ENCODE data around the gene DCDC1. TPM values are rescaled to one million over a fixed set of nuclear protein-coding genes. Genes with fewer than 3 reads are reported as not detected.

DCDC1 gene
- total and polyA plus RNA-seq, 9 of the 15 experiments (the other 6 are each of a cell fraction or from before 2014, with no cell fraction given), result 0.05 to 0.18 (median 0.08) TPM; not detected in 3

GRCh38 chr11:31107649-31108048, 261.9 kb downstream of the DCDC1 start:
- Histone ChIP-seq H3K79me2 (ENCODE audit: control insufficient read depth, insufficient read depth, low read length) (no peaks in the 10 kb centered on the region), H3K9ac (ENCODE audit: insufficient read depth in 1 of 2, low read depth in 2 of 2, low read length in 2 of 2) (no peak overlapping the region), H4K20me1 (replicated peaks; ENCODE audit: control insufficient read depth, insufficient read depth, low read length) (no peaks in the 10 kb centered on the region), H3K4me1 (replicated peaks in 1 of 2; ENCODE audit: control insufficient read depth in 2 of 2, insufficient read depth in 2 of 2, low read length in 2 of 2) (no peaks in the 10 kb centered on the region), H3K36me3 (ENCODE audit: control insufficient read depth, insufficient read depth, low read length) (no peaks in the 10 kb centered on the region), H3K27ac (ENCODE audit: extremely low read depth, low read depth, low read length) (no peak overlapping the region), H3K27me3 (ENCODE audit: control insufficient read depth in 2 of 2, insufficient read depth in 2 of 2, low read length in 2 of 2) (no peaks in the 10 kb centered on the region), H3K4me3 (no peak overlapping the region), H3K4me2 (ENCODE audit: insufficient read depth, low read length) (no peak overlapping the region), H3K9me3 (replicated peaks; ENCODE audit: control insufficient read depth, insufficient read depth, low read depth, low read length) (no peaks in the 10 kb centered on the region), H2AFZ (ENCODE audit: low read depth, low read length) (no peak overlapping the region), H3K9me1 (ENCODE audit: control insufficient read depth, insufficient read depth, low read length) (no peaks in the 10 kb centered on the region)
- intact Hi-C loops (cut with micrococcal nuclease), result loop anchor here (1.0 to 10.0 kb wide), 3 partner anchors 777 to 1065 kb away; no protein-coding TSS in a partner anchor
- no TSS peak for BruUV-seq (replicated peaks)
- 0% methylated on average over 2 of the region's 2 CpGs for WGBS (ENCODE audit: insufficient coverage, low coverage, missing lambda C conversion rate)
- in situ Hi-C loops (cut with MboI), result loop anchor here (10.0 to 25.0 kb wide), 2 partner anchors 780 to 1057 kb away; no protein-coding TSS in a partner anchor
- no peak for ATAC-seq
- no peak for DNase-seq (ENCODE audit: extremely low read depth in 1 of 4, low spot score in 3 of 4)
- TF ChIP-seq ZFX (CRISPR knock-in tag; IDR thresholded peaks at IDR 0.05) (no peak), XRCC4 (IDR thresholded peaks at IDR 0.05; ENCODE audit: extremely low read depth, insufficient read depth, insufficient read length) (no peak), DNMT1 (IDR thresholded peaks at IDR 0.05) (no peak), TAF1 (IDR thresholded peaks at IDR 0.05; ENCODE audit: control insufficient read depth, extremely low read depth, insufficient read depth, low read length, severe bottlenecking) (no peak), MEF2D (tag; conservative IDR thresholded peaks at IDR 0.05; ENCODE audit: low read depth) (no peak), SMARCE1 (IDR thresholded peaks at IDR 0.05) (no peak), RAD21 (CRISPR knock-in tag; conservative IDR thresholded peaks at IDR 0.05 in 1 of 2, IDR thresholded peaks at IDR 0.05 in 1 of 2) (no peak), ZNF830 (CRISPR knock-in tag; IDR thresholded peaks at IDR 0.05) (no peak), NFIC (IDR thresholded peaks at IDR 0.05) (no peak), ZNF586 (CRISPR knock-in tag; conservative IDR thresholded peaks at IDR 0.05) (no peak), CREB1 (IDR thresholded peaks at IDR 0.05) (no peak), CREB1 (CRISPR knock-in tag; IDR thresholded peaks at IDR 0.05) (no peak), BRF2 (IDR thresholded peaks at IDR 0.05; ENCODE audit: borderline replicate concordance, insufficient read depth, insufficient read length) (no peak), NR3C1 (CRISPR knock-in tag; IDR thresholded peaks at IDR 0.05) (no peak)
- POLR2A ChIA-PET, result no interaction called here
- FAIRE-seq, result no peak
- CTCF ChIA-PET (ENCODE audit: low intra/inter-chr PET ratio), result interaction anchor here (1.2 to 1.7 kb wide), 2 partner anchors 763 to 1068 kb away, joined by 5 to 7 read pairs; no protein-coding TSS in a partner anchor

Data from K562 (cell line).